Upper lobe of left lung (tissue), 4 donors: ENCODE results near the gene ENTHD1.

ENCODE experiments used
- CTCF ChIP-seq, 6 experiments: fragments of 450-650 bp in 4 of 6; fragments of 200-600 bp in 2 of 6; sonication (generic) in 2 of 6; IDR thresholded peaks; one replicate each; pipeline ENCODE4 v1.5.1; 2016 to 2019; ENCODE audit warnings: antibody characterized with exemption in 6 of 6
- EP300 ChIP-seq, 4 donors: sonication (generic); formaldehyde crosslinking; IDR thresholded peaks; one replicate each; pipeline ENCODE4 v1.5.1; 2017; ENCODE audit warnings: antibody characterized with exemption in 4 of 4, control low read depth in 2 of 4
- POLR2A ChIP-seq, 4 donors: fragments of 450-650 bp; IDR thresholded peaks; one replicate each; pipeline ENCODE4 v1.5.1; 2016 to 2017; ENCODE audit warnings: antibody characterized with exemption in 4 of 4, mild to moderate bottlenecking in 2 of 4
- POLR2AphosphoS5 ChIP-seq, 2 donors: sonication (generic); formaldehyde crosslinking; IDR thresholded peaks; one replicate each; pipeline ENCODE4 v1.5.1; 2017; ENCODE audit warnings: antibody characterized with exemption in 2 of 2

DNA sequence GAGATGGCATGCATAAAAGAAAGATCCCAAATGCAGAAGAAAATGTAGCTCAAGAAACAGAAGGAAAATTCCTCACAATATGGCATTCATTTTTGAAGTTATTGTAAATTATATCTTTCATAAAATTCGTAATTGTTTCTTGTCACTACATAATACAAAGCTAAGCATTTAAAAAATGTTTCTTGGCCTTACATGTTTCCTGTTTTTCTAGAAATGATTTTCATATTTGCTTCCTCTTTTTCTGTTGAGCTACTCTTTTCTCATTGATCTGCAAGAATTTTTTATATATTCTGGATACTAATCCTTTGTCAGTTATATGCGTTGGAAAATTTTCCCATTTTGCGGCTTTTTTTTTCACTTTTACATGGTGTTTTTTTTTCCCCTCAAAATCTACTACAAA is 48.0 kb downstream of the ENTHD1 start:
- TF ChIP-seq CTCF (IDR thresholded peaks at IDR 0.05): no peak
- no peak for TF ChIP-seq POLR2A (IDR thresholded peaks at IDR 0.05)
- no peak for TF ChIP-seq EP300 (IDR thresholded peaks at IDR 0.05)
- no peak for TF ChIP-seq POLR2AphosphoS5 (IDR thresholded peaks at IDR 0.05)
